HG03565 (cell line): Measurements from ENCODE around the gene EDN1.

Experiments used
- ATAC-seq: cut with Tn5 transposase; IDR thresholded peaks from one replicate; pipeline ENCODE4 v1.9.1; 2021; ENCODE audit warnings: mild to moderate bottlenecking, moderate library complexity; ENCODE audit not compliant: unreplicated experiment

EDN1 gene

GRCh38 chr6:12289933-12290820 is at the start of gene EDN1:
TSS of gene EDN1 (plus strand) at chr6:12290361. CDS start at chr6:12290630, 269 bp downstream.
- peak; percentile 55 for ATAC-seq

- ATAC-seq = no peak
Observed at GRCh38 chr6:12241493-12242175, 48.5 kb upstream of the EDN1 start.

GRCh38 chr6:12243169-12243568 is 47.0 kb upstream of the EDN1 start:
- no peak for ATAC-seq

GRCh38 chr6:12245360-12245759 is 44.8 kb upstream of the EDN1 start:
- no peak for ATAC-seq

- no peak for ATAC-seq
Observed at GRCh38 chr6:12245763-12246718, 44.1 kb upstream of the EDN1 start.

- no peak for ATAC-seq
Observed at GRCh38 chr6:12246900-12247299, 43.3 kb upstream of the EDN1 start.

GRCh38 chr6:12249541-12250382 is 40.4 kb upstream of the EDN1 start:
- no peak for ATAC-seq

GRCh38 chr6:12250383-12250770 is 39.8 kb upstream of the EDN1 start:
- ATAC-seq = no peak

- ATAC-seq = no peak
Observed at GRCh38 chr6:12254210-12254609, 36.0 kb upstream of the EDN1 start.

- ATAC-seq = no peak
Observed at GRCh38 chr6:12258191-12258590, 32.0 kb upstream of the EDN1 start.

- no peak for ATAC-seq
Observed at GRCh38 chr6:12258591-12259075, 31.5 kb upstream of the EDN1 start.

GRCh38 chr6:12260458-12261093 is 29.6 kb upstream of the EDN1 start:
- ATAC-seq = no peak

GRCh38 chr6:12261502-12261901 is 28.7 kb upstream of the EDN1 start:
- ATAC-seq = no peak

- no peak for ATAC-seq
Observed at GRCh38 chr6:12262236-12263061, 27.7 kb upstream of the EDN1 start.

- ATAC-seq = no peak
Observed at GRCh38 chr6:12263403-12263802, 26.8 kb upstream of the EDN1 start.

GRCh38 chr6:12264671-12265070 is 25.5 kb upstream of the EDN1 start:
- ATAC-seq = no peak

- no peak for ATAC-seq
Observed at GRCh38 chr6:12265296-12265695, 24.9 kb upstream of the EDN1 start.

- ATAC-seq = no peak
Observed at GRCh38 chr6:12265791-12266190, 24.4 kb upstream of the EDN1 start.

GRCh38 chr6:12266571-12266970 is 23.6 kb upstream of the EDN1 start:
- no peak for ATAC-seq
